ENCODE results near the gene SHROOM1. TPM values are rescaled to one million over a fixed set of nuclear protein-coding genes. Genes with fewer than 3 reads are reported as not detected.

SHROOM1 gene
- total and polyA plus RNA-seq, 2 donors (not counting 3 experiments of a cell fraction or from before 2014, with no cell fraction given): 12.8 to 20.9 TPM

DNA sequence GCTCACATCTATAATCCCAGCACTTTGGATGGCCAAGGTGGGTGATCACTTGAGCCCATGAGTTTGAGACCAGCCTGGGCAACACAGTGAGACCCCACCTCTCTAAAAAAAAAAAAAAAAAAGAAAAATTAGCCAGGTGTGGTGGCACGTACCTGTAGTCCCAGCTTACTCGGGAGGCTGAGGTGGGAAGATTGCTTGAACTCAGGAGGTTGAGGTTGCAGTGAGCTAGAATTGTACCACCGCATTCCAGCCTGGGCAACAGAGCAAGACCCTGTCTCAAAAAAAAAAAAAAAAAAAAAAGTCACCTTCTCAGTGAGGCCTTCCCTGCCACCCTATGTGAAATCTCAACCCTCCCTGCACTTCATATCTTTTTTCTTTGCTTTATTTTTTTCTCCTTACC lies 39.4 kb downstream of the SHROOM1 start:
- DNase-seq (ENCODE audit: low read depth, low spot score) (no peak), FAIRE-seq (no peak)
- no peak overlapping the region for H3K4me2 ChIP-seq (ENCODE audit: insufficient read depth, low read length)
- ChIA-PET POLR2A (no interaction called here), CTCF (interaction anchor here (1.1 to 2.9 kb wide), 3 partner anchors 9 to 44 kb away, joined by 4 to 19 read pairs (median 4); partner anchors contain the start of gene CCNI2)
- H2AFZ ChIP-seq (ENCODE audit: low read depth, low read length): no peak overlapping the region
- no peaks in the 10 kb centered on the region for H3K36me3 ChIP-seq (ENCODE audit: control insufficient read depth in 2 of 2, extremely low read depth in 1 of 2, insufficient read depth in 2 of 2, low read length in 2 of 2)
- no peaks in the 10 kb centered on the region for H3K4me1 ChIP-seq (ENCODE audit: control insufficient read depth, extremely low read depth, insufficient read depth, low read length)
- no peak for TF ChIP-seq EZH2 (IDR thresholded peaks at IDR 0.05; ENCODE audit: borderline replicate concordance, low read depth, low read length, severe bottlenecking)
- TF ChIP-seq POLR2A (IDR thresholded peaks at IDR 0.05; ENCODE audit: low read depth, low read length): no peak
- TF ChIP-seq JUN (IDR thresholded peaks at IDR 0.05; ENCODE audit: borderline replicate concordance, insufficient read depth, insufficient read length, low read depth): no peak
- TF ChIP-seq POLR2AphosphoS5 (IDR thresholded peaks at IDR 0.05; ENCODE audit: insufficient read depth, low read depth, low read length): no peak
- TF ChIP-seq MYC (IDR thresholded peaks at IDR 0.05; ENCODE audit: low read depth, low read length): no peak
- TF ChIP-seq, protein P1, sequence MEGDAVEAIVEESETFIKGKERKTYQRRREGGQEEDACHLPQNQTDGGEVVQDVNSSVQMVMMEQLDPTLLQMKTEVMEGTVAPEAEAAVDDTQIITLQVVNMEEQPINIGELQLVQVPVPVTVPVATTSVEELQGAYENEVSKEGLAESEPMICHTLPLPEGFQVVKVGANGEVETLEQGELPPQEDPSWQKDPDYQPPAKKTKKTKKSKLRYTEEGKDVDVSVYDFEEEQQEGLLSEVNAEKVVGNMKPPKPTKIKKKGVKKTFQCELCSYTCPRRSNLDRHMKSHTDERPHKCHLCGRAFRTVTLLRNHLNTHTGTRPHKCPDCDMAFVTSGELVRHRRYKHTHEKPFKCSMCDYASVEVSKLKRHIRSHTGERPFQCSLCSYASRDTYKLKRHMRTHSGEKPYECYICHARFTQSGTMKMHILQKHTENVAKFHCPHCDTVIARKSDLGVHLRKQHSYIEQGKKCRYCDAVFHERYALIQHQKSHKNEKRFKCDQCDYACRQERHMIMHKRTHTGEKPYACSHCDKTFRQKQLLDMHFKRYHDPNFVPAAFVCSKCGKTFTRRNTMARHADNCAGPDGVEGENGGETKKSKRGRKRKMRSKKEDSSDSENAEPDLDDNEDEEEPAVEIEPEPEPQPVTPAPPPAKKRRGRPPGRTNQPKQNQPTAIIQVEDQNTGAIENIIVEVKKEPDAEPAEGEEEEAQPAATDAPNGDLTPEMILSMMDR (IDR thresholded peaks at IDR 0.05; ENCODE audit: extremely low read depth in 1 of 2, insufficient read depth in 1 of 2, low read depth in 1 of 2, low read length in 2 of 2): no peak
- no peak for TF ChIP-seq MAX (IDR thresholded peaks at IDR 0.05; ENCODE audit: insufficient read depth, insufficient read length)
- TF ChIP-seq GATA2 (IDR thresholded peaks at IDR 0.05; ENCODE audit: insufficient read depth, insufficient read length, low read depth, low read length): no peak
- TF ChIP-seq FOS (IDR thresholded peaks at IDR 0.05; ENCODE audit: borderline replicate concordance, insufficient read depth, low read length): no peak
- no peaks in the 10 kb centered on the region for H3K9me3 ChIP-seq (replicated peaks; ENCODE audit: control insufficient read depth, insufficient read depth, low read length)
- no peak overlapping the region for H3K9ac ChIP-seq (replicated peaks; ENCODE audit: extremely low read depth, insufficient read depth, low read length)
- H3K4me3 ChIP-seq (replicated peaks in 1 of 3; ENCODE audit: insufficient read depth in 1 of 3, low read depth in 1 of 3, low read length in 3 of 3): no peak overlapping the region
- H3K9me1 ChIP-seq (replicated peaks; ENCODE audit: control insufficient read depth, extremely low read depth, insufficient read depth, low read length): no peaks in the 10 kb centered on the region
- no peak overlapping the region for H3K27ac ChIP-seq (ENCODE audit: insufficient read depth, low read depth, low read length)
- H4K20me1 ChIP-seq (replicated peaks; ENCODE audit: control insufficient read depth, extremely low read depth, insufficient read depth, low read length): no peaks in the 10 kb centered on the region
- dilution Hi-C loops (cut with MboI; ENCODE audit: extremely low pct_ligation_motif_present, low sequenced_read_pairs): no loop called here
- no peaks in the 10 kb centered on the region for H3K79me2 ChIP-seq (ENCODE audit: control insufficient read depth, insufficient read depth, low read length)
- intact Hi-C loops (cut with micrococcal nuclease): no loop called here
- peaks cover 0 to 7% of the 10 kb centered on the region in 2 experiments for H3K27me3 ChIP-seq (ENCODE audit: control insufficient read depth in 2 of 2, insufficient read depth in 2 of 2, low read length in 2 of 2)
- no TSS peak for BruUV-seq (replicated peaks)
